Brain pericyte (primary cell): ENCODE results near the gene POTEF.
"Not testable (repeated sequence)": the region's sequence is repeated elsewhere in the genome, so short reads cannot be mapped to it uniquely, and the experiment has no call there.

Source experiments
- DNase-seq: peaks from one replicate; pipeline ENCODE4 v3.0.0-alpha.2; 2012; ENCODE audit warnings: low read depth, low spot score

POTEF gene

DNA sequence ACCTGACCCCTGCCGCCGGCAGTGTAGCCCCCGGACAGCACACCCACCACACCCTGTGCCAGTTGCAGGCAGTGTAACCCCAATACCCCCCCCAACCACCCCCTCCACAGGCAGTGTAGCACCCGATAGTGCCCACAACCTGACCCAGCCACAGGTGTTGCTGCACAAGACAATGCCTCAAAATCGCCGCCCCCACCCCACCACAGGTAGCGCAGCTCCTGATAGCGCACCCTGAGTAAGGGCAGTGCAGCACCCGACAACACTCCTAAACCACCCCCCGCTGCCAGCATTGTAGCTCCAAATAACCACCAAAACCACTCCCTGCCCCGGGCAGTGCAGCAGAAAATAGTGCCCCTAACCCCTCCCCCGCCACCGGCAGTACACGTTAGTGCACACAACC is 558 bp downstream of the POTEF start:
- DNase-seq: not testable (repeated sequence)

DNA sequence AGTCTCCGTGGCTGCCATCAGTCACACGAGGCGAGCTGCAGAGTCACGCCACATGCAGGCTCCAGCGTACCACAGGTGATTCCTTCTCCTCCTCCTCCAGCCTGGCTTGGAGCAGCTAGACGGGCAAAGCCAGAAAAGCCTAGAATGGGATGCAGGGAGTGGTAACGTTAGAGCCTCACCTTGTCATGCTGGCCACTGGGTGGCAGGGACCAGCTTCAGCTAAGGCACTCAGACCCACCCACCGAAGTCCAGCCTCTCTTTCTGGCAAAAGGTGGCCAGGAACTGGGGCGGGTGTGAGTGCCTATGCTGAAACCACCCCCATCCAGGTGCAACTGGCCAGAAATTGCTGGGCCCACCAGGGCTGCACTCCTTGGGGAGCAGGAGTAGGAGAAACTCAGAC is 1.3 kb downstream of the POTEF start:
- DNase-seq: not testable (repeated sequence)

DNA sequence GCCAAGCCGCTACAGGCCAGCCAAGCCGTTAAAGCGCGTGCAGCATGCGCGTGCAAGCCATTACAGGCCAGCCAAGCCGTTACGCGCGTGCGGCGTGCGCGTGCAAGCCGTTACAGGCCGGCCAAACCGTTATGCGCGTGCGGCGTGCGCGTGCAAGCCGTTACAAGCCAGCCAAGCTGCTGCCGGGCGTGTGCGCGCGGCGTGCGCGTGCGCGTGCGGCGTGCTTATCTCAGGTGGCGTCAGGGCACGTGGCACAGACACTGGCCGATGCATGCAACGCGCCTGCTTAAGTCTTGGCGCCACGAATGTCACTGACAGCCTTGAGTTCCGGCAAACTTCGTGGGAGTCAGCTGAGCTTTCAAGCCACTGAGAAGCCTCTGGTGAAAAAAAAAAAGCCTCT is 8.1 kb downstream of the POTEF start:
- DNase-seq: not testable (repeated sequence)

DNA sequence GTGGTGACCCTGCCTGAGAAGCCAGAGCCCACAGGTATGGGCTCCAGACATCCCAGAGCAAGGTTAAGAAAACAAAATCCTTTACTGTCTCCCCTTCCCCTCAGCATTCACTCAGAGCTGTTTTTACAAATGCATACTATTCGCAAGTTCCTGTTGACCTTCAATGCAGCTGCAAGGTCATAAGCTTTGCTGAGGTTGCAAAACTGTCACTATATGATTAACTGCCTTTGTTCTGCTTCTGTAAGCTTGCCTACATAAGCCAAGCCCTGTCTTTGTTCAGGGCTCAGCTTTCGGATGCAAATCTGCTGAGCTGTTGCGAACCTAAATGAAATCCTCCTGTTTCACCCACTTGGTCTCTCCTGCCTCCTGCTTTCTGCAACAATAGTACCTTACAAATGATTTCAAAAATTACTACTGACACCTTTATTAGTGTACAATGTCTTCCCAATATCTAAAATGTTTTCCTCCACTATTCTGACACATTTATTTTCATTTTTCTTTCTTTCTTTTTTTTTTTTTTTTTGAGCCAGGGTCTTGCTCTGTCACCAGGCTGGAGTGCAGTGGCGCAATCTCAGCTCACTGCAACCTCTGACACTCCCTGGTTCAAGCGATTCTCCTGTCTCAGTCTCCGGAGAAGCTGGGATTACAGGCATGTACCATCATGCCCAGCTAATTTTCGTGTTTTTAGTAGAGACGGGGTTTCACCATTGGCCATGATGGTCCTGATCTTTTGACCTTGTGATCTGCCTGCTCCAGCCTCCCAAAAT is 26.2 kb downstream of the POTEF start:
- DNase-seq: not testable (repeated sequence)

DNA sequence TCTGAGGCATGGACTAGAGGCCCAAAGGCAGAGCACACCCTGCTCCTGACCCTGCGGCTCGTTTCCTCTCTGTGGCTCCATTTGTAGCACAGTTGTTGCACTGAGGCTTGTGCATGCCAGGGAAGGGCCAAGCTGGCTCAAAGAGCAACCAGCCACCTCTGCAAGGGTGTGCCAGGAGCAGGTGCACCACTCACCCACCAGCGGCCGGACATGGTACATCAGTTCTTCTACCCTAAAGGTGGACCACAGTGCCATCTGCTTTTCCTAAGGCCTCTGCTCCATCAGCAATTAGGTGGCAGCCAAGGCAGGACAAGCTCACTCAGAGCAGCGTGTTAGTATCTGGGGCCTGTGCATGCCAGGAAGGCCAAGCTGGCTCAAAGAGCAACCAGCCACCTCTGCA is 66.4 kb downstream of the POTEF start:
- not testable (repeated sequence) for DNase-seq

DNA sequence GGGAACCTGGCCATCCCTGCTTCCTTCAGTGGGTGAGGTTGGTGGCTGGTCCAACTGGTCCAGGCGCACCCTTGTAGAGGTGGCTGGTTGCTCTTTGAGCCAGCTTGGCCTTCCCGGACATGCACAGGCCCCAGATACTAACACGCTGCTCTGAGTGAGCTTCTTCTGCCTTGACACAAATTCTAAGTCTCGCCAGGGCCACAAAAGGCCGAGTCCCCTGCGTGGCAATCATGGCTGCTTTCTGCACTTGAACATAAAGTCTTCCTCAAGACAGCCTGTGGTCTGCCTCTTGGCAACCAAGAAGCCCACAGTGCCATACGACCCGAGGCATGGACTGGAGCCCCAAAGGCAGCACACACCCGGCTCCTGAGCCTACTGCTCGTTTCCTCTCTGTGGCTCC is 69.0 kb downstream of the POTEF start:
- DNase-seq: not testable (repeated sequence)

DNA sequence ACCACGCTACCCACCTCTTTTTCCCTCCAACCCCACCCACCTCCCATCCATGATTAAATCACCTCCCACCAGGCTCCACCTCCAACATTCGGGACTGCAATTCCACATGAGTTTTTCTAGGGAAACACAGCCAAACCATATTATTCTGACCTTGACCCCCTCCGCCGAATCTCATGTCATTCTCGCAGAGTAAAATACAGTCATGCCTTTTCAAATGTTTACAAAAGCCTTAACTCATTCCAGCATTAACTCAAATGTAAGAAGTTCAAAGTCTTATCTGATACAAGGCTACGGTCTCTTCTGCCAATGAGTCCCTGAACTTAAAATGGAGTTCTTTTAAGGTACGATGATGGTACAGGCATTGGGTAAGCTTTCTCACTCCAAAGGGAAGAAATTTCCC is 72.7 kb downstream of the POTEF start:
- not testable (repeated sequence) for DNase-seq

DNA sequence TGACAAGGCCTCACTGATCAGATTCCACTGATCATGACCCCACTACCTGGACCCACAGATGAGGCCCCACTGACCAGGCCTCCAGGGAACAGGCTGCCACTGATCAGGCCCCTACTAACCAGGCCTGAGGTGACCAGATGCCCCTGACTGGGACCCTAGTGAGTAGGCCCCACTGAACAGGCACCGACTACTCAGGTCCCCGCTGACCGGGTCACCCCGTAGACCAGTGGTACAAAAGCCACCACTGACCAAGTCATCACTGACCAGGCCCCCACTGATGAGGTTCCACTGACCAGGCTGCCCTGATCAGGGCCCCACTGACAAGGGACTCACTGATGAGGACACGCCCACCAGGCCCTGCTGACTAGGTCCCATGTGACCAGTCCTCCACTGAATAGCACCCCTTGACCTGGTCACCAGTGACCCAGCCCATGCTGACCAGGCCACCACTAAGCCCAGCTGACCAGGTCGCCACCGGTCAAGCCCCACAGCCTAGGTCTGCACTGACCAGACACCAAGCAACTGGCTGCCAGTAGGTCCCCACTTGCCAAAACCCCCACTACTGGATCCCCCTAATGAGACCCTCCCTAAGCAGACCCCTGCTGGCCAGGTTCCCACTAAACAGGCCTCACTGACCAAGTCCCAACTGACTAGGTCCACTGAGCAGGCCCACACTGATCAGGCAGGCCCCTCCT is 75.7 kb downstream of the POTEF start:
- not testable (repeated sequence) for DNase-seq

DNA sequence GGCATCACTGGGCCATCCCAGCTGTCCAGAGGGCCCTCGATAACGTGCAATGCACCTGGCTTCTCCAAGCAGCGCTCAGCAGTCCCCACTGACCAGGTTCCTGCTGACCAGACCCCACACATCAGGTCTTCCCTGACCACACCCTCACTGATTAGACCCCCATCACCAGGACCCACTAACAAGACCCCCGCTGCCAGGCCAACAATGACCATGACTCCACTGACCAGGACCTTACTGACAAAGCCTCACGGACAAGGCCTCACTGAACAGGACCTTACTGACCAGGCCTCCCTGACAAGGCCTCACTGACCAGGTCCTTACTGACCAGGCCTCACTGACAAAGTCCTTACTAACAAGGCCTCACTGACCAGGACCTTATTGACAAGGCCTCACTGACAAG is 76.6 kb downstream of the POTEF start:
- not testable (repeated sequence) for DNase-seq

DNA sequence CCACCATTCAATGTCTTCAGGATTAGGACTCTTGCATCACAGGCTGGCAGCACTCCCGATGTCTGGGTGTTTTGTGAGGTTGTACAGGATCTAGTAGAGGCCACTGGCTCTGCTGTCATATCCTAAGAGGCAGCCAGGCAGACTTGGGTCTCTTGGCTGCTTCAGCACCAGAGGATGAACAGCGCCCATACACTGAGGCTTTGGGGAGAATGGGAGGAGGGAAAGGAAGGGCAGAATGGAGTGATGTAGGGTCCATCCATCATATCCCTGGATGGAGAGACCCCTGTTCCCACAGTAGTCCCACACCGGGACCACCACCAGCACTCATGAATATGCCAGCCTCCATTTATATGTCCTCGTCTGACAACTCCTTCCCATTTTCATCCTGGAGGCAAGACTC is 80.6 kb downstream of the POTEF start:
- not testable (repeated sequence) for DNase-seq

DNA sequence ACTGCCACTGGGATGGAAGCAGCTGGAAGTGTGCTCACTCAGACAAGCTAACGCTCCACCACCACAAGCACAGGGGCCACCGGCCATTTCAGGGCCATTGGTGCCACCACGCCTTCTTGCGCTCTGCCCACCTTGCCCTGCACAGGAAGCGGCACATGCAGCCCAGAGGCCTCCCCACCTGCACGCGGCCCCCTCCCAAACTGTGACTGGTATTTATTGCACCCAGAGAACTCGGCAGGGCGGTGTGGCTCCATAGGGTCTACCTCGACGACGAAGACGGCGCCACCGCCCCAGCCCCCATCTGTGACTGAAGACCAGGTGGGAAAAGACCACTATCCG is 90.8 kb downstream of the POTEF start:
- not testable (repeated sequence) for DNase-seq

DNA sequence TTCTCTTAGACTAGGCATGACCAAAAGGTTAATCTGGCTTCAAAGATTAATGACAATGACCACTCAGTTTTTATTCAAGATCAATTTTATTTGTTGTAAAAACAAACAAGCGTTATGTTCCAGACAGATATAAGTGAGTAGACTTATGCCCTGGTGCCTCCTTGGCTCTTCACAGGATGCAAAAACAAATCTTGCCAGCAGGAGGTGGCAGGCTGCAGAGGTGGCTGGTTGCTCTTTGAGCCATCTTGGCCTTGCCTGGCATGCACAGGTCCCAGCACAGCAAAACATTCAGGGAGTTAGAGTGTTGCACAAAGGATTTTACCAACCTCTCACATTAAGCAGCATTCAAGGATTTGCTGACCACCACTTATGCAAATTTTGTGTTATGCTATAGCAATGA is 103.1 kb downstream of the POTEF start:
- DNase-seq: not testable (repeated sequence)
